Activated CD8-positive, alpha-beta memory T cell treated with anti-CD3 and anti-CD28 coated beads, Interleukin-2, amount 10 ng/mL, durations not matched to agents 7 days and 5 days (primary cell): Measurements from ENCODE around the gene CD96. TPM values are rescaled to one million over a fixed set of nuclear protein-coding genes. Genes with fewer than 3 reads are reported as not detected.
"Not testable (repeated sequence)": the region's sequence is repeated elsewhere in the genome, so short reads cannot be mapped to it uniquely, and the experiment has no call there.

Source experiments
- ATAC-seq: fragments of 150-1000 bp; cut with Tn5 transposase; one replicate; pipeline ENCODE4 v1.10.0; 2021; ENCODE audit warnings: moderate library complexity
- CTCF ChIA-PET: fragments of 350-600 bp; sonication (Branson Sonifier 250); formaldehyde crosslinking; loops from one replicate; lab custom pipeline; 2021; ENCODE audit warnings: antibody characterized with exemption; lab: Charles Lee
- DNase-seq: peaks from one replicate; pipeline ENCODE4 v3.0.0-alpha.2; 2020
- H3K27ac Mint-ChIP-seq: one replicate; pipeline ENCODE4 v1.8.0; 2021; ENCODE audit warnings: mild to moderate bottlenecking, mixed read lengths
- H3K27me3 Mint-ChIP-seq: one replicate; pipeline ENCODE4 v1.8.0; 2021; ENCODE audit warnings: mixed read lengths
- H3K36me3 Mint-ChIP-seq: one replicate; pipeline ENCODE4 v1.8.0; 2021; ENCODE audit warnings: mild to moderate bottlenecking, mixed read lengths
- H3K4me1 Mint-ChIP-seq: one replicate; pipeline ENCODE4 v1.8.0; 2021; ENCODE audit warnings: mixed read lengths
- H3K4me3 Mint-ChIP-seq: one replicate; pipeline ENCODE4 v1.8.0; 2021; ENCODE audit warnings: mild to moderate bottlenecking, moderate library complexity, mixed read lengths
- H3K9me3 Mint-ChIP-seq: one replicate; pipeline ENCODE4 v1.8.0; 2022; ENCODE audit warnings: low read depth, mixed read lengths
- total RNA-seq, 2 experiments: library from RNA; stranded (reverse); gene quantifications; one replicate each; pipeline ENCODE4 v1.2.3, GENCODE V29; 2021

Gene CD96, protein sequence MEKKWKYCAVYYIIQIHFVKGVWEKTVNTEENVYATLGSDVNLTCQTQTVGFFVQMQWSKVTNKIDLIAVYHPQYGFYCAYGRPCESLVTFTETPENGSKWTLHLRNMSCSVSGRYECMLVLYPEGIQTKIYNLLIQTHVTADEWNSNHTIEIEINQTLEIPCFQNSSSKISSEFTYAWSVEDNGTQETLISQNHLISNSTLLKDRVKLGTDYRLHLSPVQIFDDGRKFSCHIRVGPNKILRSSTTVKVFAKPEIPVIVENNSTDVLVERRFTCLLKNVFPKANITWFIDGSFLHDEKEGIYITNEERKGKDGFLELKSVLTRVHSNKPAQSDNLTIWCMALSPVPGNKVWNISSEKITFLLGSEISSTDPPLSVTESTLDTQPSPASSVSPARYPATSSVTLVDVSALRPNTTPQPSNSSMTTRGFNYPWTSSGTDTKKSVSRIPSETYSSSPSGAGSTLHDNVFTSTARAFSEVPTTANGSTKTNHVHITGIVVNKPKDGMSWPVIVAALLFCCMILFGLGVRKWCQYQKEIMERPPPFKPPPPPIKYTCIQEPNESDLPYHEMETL
- 100 to 1,000 TPM; 290 to 311 TPM for total RNA-seq

DNA sequence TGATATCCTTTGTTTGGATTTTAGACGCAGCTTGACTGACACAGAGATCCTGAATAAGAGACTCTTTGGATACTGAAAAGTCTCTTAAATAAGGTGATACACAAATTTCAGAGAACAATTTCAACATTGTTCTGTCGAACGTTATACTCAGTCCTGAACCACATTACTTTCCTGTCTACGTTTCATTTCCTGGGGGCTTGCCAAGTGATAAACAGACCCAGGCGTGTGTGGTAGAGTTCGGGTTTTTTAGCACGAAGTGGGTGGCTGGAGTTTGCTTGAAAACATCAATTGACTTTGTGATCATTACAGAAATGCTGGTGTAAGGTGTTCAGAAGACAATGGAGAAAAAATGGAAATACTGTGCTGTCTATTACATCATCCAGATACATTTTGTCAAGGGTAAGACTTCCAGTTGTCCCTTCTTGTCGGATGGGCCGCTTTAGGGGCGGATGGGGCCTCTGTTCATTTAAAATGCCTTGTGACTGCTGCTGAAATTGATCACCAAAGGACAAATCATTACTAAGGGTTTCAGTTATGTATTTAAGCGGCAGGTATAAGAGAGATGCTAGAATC lies at the start of gene CD96:
Gene CD96 (plus strand): TSS at position 287 of the 573 bp plus-strand sequence. CDS start 52 bp downstream, at position 339.
- Mint-ChIP-seq H3K27ac (no peak within 1 kb of the TSS), H3K27me3 (no peaks in the 10 kb centered on the region), H3K36me3 (peaks cover 52% of the 10 kb centered on the region), H3K4me3 (peak within 1 kb of the TSS; percentile 11), H3K9me3 (no peaks in the 10 kb centered on the region), H3K4me1 (peaks cover 69% of the 10 kb centered on the region)
- CTCF ChIA-PET: interaction anchor here (1.0 to 1.6 kb wide), 3 partner anchors 74 to 149 kb away, joined by 5 to 9 read pairs (median 5); no protein-coding TSS in a partner anchor
- ATAC-seq: peak; percentile 59
- peak; percentile 86 for DNase-seq

DNA sequence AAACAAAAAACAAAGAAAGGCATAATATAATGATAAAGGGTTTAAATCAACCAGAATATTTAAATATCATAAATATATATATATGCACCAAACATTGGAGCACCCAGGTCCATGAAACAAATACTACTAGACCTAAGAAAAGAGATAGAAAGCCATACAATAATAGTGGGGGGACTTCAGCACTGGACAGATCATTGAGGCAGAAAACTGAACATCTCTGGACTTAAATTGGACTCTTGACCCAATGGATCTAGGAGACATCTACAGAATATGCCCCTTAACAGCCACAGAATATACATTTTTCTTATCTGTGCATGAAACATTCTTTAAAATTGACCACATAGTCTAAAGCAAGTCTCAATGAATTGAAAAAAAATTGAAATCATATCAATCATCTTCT lies 48.7 kb upstream of the CD96 start:
- CTCF ChIA-PET: no interaction called here
- H3K4me1 Mint-ChIP-seq: no peaks in the 10 kb centered on the region
- no peak for ATAC-seq
- H3K4me3 Mint-ChIP-seq: no peak overlapping the region
- peaks cover 2% of the 10 kb centered on the region for H3K9me3 Mint-ChIP-seq
- no peaks in the 10 kb centered on the region for H3K36me3 Mint-ChIP-seq
- DNase-seq: no peak
- no peaks in the 10 kb centered on the region for H3K27me3 Mint-ChIP-seq
- no peak overlapping the region for H3K27ac Mint-ChIP-seq

DNA sequence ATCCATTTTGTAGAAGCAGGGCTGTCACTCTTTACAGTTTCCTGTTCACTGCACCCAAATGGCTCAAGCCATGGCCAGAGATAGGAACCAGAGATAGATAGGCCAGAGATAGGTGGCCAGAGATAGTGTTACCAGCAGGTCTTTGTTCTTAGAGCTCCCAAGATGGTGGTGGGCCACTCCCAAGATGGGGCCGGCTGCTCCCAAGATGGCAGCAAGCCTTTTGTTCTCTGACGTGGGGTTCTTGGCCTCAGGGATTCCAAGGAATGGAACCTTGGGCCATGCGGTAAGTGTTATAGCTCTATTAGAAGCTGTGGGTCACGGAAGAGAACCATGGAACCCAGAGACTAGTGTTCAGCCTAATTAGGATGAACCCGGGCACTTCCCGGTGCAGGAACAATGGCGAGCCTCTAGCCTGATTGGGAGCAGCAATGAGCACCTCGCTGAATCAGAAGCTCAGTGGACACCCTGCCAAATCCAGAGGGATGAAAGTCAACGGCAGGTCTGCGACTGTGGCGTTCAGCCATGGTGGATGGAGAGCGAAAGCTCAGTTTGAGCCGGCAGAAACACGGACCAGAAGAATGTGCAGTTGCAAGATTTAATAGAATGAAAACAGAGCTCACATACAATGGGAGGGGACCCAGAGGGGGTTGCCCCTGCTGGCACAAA lies 45.0 kb upstream of the CD96 start:
- H3K9me3 Mint-ChIP-seq: peaks cover 5% of the 10 kb centered on the region
- no peak overlapping the region for H3K27ac Mint-ChIP-seq
- ATAC-seq (no peak), DNase-seq (no peak)
- no peaks in the 10 kb centered on the region for H3K36me3 Mint-ChIP-seq
- no peaks in the 10 kb centered on the region for H3K27me3 Mint-ChIP-seq
- CTCF ChIA-PET: no interaction called here
- no peak overlapping the region for H3K4me3 Mint-ChIP-seq
- H3K4me1 Mint-ChIP-seq: no peaks in the 10 kb centered on the region

DNA sequence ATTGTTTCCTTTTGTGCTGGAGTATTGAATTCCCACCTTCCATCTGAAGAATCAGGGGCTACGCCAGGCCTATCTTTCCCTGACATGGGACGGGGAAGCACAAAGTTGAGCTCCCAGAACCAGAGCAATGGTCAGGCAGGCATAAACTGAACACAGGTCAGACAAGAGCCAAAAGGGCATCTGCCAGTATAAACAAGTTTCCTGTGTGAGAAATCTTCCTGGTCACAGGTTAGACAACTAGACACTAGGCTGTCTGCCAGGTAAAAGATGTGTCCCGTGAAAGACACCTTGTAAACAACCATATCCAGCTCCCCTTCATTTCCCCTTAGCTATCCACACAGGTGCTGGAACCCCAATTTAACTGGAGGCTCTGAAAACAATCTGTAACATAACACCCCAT lies 44.0 kb upstream of the CD96 start:
- H3K4me1 Mint-ChIP-seq: no peaks in the 10 kb centered on the region
- H3K27ac Mint-ChIP-seq: no peak overlapping the region
- CTCF ChIA-PET: no interaction called here
- DNase-seq: no peak
- H3K9me3 Mint-ChIP-seq: peaks cover 3% of the 10 kb centered on the region
- no peak overlapping the region for H3K4me3 Mint-ChIP-seq
- H3K36me3 Mint-ChIP-seq: no peaks in the 10 kb centered on the region
- ATAC-seq: no peak
- no peaks in the 10 kb centered on the region for H3K27me3 Mint-ChIP-seq

DNA sequence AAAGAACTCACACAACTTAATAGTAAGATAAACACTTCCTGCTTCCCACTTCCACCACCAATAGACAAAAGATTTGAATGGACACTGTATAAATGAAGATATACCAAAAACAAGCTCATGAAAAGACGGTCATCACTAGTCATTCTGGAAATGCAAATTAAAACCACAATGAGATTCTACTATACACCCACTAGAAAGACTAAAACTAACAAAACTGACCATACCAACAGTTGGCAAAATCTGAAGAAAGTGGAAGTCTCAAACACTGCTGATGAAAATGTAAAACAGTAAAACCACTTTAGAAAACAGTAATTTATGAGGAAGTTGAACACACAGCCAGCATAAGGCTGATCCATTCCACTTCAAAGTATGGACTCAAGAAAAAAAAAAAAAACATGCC lies 35.6 kb upstream of the CD96 start:
- Mint-ChIP-seq H3K27me3 (no peaks in the 10 kb centered on the region), H3K4me3 (no peak overlapping the region), H3K36me3 (no peaks in the 10 kb centered on the region), H3K4me1 (no peaks in the 10 kb centered on the region), H3K27ac (no peak overlapping the region), H3K9me3 (no peaks in the 10 kb centered on the region)
- DNase-seq: no peak
- ATAC-seq: no peak
- CTCF ChIA-PET: no interaction called here

DNA sequence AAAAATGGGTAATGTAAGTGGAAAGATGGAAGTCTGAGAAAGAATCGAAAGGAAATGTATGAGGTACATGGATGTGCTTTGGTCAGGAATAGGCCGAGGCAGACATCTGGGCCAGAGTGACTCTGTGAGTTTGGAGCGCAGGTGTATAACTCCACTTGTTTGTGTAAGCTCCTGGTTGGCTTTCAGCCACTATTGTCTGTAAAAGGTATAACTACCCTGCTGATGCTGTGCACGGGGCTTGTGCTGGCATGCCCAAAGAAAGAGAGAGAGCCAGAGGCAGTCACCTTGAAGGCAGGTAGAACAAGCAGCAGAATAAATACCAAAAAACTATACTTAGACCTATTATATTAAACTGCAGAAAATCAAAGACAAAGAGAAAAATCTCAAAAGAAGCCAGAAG lies 32.7 kb upstream of the CD96 start:
- no peaks in the 10 kb centered on the region for H3K9me3 Mint-ChIP-seq
- DNase-seq: no peak
- CTCF ChIA-PET: no interaction called here
- no peak overlapping the region for H3K4me3 Mint-ChIP-seq
- H3K27ac Mint-ChIP-seq: no peak overlapping the region
- H3K27me3 Mint-ChIP-seq: no peaks in the 10 kb centered on the region
- no peaks in the 10 kb centered on the region for H3K36me3 Mint-ChIP-seq
- ATAC-seq: no peak
- H3K4me1 Mint-ChIP-seq: no peaks in the 10 kb centered on the region

DNA sequence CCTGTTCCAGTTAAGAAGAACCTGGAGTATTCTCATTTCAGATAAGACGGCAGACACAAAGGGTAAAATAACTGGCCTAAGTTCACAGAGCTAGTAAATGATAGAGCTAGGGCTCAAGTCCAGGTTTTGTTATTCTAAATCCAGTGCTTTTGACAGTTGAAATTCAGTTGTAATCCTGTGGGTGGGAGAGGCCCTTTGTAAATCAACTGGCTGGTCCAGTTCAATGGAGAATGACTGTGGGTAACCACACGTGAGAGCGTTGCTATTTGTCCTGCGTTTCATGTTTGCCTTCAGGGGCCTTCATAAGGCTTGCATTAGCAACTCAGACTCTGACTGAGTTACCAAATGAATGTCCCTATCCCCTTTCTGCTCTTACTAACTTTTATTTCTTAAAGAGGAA lies 24.2 kb upstream of the CD96 start:
- CTCF ChIA-PET: no interaction called here

DNA sequence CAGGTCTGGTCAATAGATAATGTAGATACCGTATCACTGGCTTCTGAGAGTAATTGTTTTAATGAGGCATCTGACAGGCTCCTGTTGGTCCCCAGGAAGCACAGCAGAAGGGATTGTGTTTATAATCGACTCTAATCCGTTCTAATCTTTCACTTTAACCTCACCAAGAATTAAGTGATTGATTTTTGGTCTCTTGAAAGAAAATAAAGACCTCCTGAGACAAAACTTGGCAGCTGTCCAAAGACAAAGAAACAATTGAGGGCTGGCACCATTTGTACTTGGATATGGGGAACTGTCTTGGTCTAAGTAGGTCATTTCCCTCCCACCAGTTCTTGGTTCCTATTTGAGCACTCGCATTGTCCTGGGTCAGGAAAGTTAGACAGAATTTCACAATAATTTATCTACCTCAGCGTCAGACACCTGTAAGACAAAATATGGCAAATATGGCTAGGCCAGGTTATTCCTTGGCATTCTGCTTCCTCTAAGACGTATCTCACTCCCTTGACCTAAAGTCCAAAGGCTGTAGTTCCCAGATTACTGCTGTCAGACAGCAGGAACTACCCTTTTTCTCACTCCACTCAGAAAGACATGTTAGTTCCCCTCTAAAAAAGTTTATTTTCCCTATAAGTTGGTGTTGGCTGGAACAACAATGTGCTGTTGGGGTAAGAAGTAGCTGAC lies 22.7 kb upstream of the CD96 start:
- no peaks in the 10 kb centered on the region for H3K27me3 Mint-ChIP-seq
- H3K27ac Mint-ChIP-seq: no peak overlapping the region
- H3K4me1 Mint-ChIP-seq: no peaks in the 10 kb centered on the region
- no peak for DNase-seq
- no peak for ATAC-seq
- CTCF ChIA-PET: no interaction called here
- H3K36me3 Mint-ChIP-seq: peaks cover 1% of the 10 kb centered on the region
- H3K4me3 Mint-ChIP-seq: no peak overlapping the region
- H3K9me3 Mint-ChIP-seq: no peaks in the 10 kb centered on the region

More for the DNA sequence above, 24.2 kb upstream of the CD96 start:
- Mint-ChIP-seq H3K9me3 (no peaks in the 10 kb centered on the region), H3K4me1 (no peaks in the 10 kb centered on the region), H3K27ac (no peak overlapping the region), H3K4me3 (no peak overlapping the region), H3K36me3 (peaks cover 1% of the 10 kb centered on the region), H3K27me3 (no peaks in the 10 kb centered on the region)
- ATAC-seq (no peak), DNase-seq (no peak)

DNA sequence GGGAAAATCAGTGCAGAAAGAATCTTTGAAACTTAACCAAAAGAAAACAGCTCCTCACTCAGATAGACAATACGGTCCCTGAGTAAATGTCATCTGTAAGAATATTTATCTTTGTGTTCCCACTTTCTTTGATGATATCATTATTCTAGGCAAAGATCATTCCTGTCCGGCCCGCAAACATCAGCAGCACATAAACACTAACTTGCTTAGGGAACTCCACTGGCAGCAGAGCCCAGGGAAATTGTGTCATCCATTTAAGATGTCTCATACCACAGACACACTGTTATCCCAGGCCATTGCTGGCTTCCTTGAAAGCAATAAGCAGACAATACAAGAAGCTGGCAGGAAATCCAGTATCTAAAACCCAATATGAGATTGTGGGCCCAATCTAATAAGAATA lies 20.1 kb upstream of the CD96 start:
- CTCF ChIA-PET: no interaction called here
- Mint-ChIP-seq H3K4me1 (no peaks in the 10 kb centered on the region), H3K4me3 (no peak overlapping the region), H3K27me3 (no peaks in the 10 kb centered on the region), H3K27ac (no peak overlapping the region), H3K9me3 (no peaks in the 10 kb centered on the region), H3K36me3 (peaks cover 1% of the 10 kb centered on the region)
- ATAC-seq (no peak), DNase-seq (no peak)

DNA sequence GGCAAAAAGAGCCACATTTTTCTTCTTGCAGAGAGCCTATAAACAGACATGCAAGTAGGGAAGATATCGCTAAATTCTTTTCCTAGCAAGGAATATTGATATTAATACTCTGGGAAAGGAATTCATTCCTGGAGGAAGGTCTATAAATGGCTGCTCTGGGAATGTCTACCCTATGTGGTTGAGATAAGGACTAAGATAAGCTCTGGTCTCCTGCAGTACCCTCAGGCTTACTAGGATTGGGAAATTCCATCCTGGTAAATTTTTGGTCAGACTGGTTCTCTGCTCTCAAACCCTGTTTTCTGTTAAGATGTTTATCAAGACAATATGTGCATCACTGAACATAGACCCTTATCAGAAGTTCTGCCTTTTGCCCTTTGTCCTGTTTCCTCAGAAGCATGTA lies 17.5 kb upstream of the CD96 start:
- ATAC-seq, H3K36me3 Mint-ChIP-seq, DNase-seq, H3K27ac Mint-ChIP-seq, H3K4me1 Mint-ChIP-seq, CTCF ChIA-PET, H3K4me3 Mint-ChIP-seq, H3K9me3 Mint-ChIP-seq, H3K27me3 Mint-ChIP-seq: not testable (repeated sequence)

DNA sequence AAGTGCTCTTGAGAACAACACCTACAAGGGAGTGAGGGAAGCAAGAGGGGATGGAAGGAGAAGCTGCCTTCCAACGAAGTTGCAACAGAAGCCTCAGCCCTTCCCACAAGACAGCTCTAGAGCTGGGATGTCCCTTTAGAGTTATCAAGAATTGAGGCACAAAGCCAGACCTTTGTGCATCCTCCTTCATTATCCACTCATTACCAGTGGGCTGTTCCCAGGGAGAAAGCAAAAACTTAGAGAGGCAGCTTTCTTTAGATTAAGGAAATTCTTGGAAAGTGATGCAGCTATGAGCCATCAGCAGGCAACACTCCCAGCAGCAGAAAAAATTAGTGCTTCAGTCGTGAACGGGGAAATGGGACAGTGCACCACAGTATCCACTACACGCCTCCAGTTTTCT lies 10.6 kb upstream of the CD96 start:
- Mint-ChIP-seq H3K27ac (no peak overlapping the region), H3K4me3 (no peak overlapping the region), H3K9me3 (peaks cover 2% of the 10 kb centered on the region), H3K27me3 (no peaks in the 10 kb centered on the region), H3K36me3 (peaks cover 1% of the 10 kb centered on the region), H3K4me1 (peaks cover 2% of the 10 kb centered on the region)
- CTCF ChIA-PET: no interaction called here
- ATAC-seq: no peak
- no peak for DNase-seq

DNA sequence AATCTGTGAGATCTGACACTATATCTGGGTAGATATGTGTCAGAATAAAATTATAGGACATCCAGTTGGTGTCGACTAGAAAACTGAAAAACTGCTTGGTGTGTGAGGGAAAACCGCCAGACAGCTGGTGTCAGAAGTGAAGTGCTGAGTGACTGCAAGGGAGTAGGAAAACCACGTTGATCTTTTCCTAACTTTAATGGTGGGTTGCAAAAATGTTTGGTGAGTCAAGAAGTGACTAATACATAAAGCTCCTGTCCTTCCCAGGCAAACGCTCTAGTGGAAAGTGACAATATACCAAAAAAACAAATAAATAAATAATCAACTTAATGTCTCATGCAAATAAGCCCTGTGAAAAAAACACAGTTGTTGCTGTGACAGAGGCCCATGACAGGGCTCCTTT lies 7.3 kb upstream of the CD96 start:
- Mint-ChIP-seq H3K36me3 (peaks cover 6% of the 10 kb centered on the region), H3K27me3 (no peaks in the 10 kb centered on the region), H3K27ac (no peak overlapping the region), H3K4me1 (peaks cover 21% of the 10 kb centered on the region), H3K4me3 (no peak overlapping the region), H3K9me3 (no peaks in the 10 kb centered on the region)
- ATAC-seq (no peak), DNase-seq (no peak)
- CTCF ChIA-PET: interaction anchor here (0.8 kb wide), 1 partner anchor 839 kb away, joined by 3 read pairs; no protein-coding TSS in a partner anchor

DNA sequence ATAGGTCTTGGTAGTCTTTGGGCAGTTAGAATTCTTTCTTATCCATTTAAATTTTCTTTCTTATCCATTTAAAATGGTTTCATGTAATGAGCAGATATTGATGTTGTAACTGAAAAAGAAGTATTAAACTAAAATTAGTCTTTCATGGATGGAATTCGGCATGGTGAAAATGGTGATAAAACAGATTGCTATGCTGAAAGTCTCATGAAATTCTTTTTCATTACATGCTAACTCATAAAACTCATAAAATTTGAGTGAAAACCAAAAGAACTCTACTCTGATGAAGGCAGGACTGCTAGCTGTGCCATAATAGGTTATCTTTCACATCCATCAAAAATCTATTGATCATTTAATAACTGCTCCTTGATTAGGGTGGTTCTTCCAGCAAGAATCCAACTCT lies 3.9 kb upstream of the CD96 start:
- Mint-ChIP-seq H3K36me3 (peaks cover 16% of the 10 kb centered on the region), H3K27me3 (no peaks in the 10 kb centered on the region), H3K27ac (no peak overlapping the region), H3K4me1 (peaks cover 42% of the 10 kb centered on the region), H3K9me3 (no peaks in the 10 kb centered on the region), H3K4me3 (no peak overlapping the region)
- CTCF ChIA-PET: interaction anchor here (1.1 to 2.8 kb wide), 3 partner anchors 79 to 200 kb away, joined by 3 to 13 read pairs (median 5); no protein-coding TSS in a partner anchor
- DNase-seq (no peak), ATAC-seq (no peak)
